HL-60/S4 treated with retinoic acid at 250 ng/mL for 4 days and 3 days (cell line): ENCODE measurements around the gene KCNAB2.
"Not testable (repeated sequence)": the region's sequence is repeated elsewhere in the genome, so short reads cannot be mapped to it uniquely, and the experiment has no call there.

Experiments
- in situ Hi-C: fragments of 300-500 bp; cut with MboI; formaldehyde crosslinking; loops from 2 replicates; pipeline ENCODE4 v1.7.0; 2022; ENCODE audit warnings: low sequenced_read_pairs

KCNAB2 gene

DNA sequence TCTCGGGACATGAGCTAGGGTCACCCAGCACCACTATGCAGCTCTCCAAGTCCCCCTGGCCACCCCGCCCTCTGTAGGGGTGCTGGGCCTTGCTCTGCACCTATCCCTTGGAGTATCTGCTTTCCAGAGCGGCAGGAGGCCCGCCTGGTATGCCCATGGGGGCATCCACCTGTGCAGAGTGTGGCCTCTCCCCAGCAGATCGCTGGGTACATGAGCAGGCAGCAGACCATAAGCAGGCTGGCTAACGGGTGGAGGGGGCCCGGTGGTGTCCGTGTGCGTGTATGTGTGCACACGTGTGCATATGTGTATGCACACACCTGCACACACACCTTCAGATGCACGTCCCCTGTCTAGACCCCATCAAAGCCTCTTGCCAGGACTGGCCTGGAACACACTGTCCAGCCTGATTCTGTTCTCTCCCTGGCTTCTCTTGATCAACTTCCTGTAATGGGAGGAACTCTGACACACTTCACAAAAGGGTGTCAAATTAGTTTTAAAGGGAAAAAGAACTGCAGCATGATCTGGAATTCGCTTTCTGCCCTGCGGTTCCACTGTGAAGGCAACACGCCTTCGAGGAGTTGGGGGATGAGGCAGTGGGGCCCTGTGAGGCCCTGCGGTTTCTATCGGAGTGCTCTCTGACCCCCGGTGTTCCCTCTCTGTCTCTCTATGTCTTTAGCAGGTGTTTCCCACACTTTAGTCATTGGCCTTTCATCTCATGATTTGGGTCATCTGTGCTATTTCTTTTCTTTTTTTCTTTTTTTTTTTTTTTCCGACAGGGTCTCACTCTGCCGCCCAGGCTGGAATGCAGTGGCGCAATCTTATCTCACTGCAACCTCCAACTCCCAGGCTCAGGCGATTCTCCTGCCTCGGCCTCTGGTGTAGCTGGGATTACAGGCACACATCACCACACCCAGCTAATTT is 36.3 kb upstream of the KCNAB2 start:
- in situ Hi-C loops: no loop called here

DNA sequence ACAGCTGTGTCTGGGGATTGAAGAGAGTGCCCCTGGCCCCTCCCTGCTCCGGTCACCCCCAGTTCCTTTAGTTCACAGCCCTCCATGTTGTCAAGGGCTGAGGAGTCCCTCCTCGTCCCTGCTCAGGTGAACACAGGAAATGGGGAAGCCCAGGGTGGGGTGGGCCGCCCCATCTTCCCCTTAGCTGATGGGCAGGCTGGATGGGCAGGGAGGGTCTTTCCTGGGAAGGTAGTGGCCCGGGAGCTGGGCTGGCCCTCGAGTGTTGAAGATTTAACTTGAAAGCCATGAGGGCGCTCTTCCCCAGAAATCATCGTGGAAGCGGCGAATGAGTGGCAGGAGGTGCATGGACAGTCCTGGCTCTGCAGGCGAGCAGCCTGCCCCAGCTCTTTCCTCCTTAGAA is 35.1 kb upstream of the KCNAB2 start:
- in situ Hi-C loops: no loop called here

DNA sequence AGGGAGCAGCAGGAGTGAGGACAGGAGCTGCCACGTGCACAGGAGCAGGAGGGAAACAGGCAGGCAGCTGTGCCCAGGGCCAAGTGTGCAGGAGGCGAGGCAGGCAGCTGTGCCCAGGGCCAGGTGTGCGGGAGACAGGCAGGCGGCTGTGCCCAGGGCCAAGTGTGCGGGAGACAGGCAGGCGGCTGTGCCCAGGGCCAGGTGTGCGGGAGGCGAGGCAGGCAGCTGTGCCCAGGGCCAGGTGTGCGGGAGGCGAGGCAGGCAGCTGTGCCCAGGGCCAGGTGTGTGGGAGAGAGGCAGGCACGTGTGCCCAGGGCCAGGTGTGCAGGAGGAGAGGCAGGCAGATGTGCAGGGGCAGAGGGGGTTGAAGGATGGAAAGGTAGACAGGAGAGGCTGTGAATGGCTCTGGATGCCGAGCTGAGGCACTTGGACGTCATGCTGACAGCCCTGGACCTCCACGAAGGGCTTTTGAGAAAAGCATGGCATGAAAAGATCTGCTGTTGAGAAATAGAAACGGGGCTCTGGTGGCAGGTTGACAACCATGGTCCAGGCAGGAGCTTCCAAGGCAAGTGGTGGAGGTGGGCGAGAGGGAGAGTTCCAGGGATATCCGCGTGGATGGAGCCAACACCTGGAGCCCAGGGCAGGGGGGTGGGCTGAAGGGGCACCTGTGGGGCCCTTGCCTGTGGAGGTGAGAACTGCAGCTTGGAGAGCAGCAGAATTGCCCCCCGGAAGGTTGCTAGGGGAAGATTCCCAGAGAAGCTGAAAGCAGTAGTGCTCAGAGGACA is 34.3 kb upstream of the KCNAB2 start:
- in situ Hi-C loops: no loop called here

DNA sequence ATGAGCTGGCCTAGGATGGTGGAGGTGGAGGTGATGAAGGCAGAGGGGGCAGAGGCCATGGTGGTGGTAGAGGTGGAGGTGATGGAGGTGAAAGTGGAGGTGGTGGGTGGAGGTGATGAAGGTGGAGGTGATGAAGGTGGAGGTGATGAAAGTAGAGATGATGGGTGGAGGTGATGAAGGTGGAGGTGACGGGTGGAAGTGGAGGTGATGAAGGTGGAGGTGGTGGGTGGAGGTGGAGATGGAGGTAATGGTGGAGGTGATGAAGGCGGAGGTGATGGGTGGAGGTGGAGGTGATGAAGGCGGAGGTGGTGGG is 33.8 kb upstream of the KCNAB2 start:
- in situ Hi-C loops: no loop called here

DNA sequence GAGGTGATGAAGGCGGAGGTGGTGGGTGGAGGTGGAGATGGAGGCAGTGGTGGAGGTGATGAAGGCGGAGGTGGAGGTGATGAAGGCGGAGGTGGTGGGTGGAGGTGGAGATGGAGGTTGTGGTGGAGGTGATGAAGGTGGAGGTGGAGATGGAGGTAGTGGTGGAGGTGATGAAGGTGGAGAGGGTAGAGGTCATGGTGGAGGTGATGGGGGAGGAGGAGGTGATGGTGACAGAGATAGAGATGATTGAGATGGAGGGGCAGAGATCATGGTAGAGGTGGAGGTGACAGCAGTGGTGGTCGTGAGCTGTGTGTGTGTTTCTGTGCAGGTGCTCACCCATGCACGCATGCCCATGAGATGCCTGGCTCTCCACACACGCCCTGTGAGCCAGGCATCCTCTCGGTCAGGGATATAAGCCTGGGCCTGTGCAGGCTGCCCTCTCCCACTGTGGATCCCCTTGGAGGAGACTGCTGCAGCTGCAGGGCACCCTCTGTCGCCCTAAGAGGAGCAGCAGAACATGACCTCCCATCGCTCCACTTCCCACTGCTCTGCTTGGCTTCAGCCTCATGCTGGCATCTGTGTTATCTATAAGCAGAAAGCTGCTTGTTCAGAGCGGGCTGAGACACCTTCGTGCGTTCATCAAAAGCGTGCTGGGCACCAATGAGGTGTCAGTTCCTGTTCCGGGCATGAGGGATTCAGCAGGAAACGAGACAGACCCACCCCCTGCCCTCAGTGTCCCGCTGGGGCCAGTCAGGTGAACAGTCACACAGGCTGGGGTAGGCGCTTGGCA is 33.0 kb upstream of the KCNAB2 start:
- in situ Hi-C loops: no loop called here

DNA sequence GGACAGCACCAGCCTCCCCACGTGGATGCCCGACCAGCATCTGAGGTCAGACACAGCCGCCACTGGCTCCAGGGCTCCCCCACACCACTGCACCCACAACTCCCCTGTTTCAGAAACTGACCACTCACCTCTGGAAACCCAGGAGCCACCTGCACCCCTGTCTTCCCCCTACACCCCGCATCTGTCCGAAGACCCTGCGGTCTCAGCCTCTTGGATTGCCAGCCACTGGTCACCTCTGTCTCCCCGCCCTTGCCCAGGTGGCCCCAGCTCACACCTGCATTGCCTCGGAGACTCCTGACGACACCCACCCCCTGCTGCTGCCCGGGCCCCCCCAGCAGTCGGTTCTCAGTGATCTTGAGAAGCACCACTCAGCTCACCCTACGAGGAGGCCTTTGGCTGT is 32.2 kb upstream of the KCNAB2 start:
- in situ Hi-C loops: no loop called here

DNA sequence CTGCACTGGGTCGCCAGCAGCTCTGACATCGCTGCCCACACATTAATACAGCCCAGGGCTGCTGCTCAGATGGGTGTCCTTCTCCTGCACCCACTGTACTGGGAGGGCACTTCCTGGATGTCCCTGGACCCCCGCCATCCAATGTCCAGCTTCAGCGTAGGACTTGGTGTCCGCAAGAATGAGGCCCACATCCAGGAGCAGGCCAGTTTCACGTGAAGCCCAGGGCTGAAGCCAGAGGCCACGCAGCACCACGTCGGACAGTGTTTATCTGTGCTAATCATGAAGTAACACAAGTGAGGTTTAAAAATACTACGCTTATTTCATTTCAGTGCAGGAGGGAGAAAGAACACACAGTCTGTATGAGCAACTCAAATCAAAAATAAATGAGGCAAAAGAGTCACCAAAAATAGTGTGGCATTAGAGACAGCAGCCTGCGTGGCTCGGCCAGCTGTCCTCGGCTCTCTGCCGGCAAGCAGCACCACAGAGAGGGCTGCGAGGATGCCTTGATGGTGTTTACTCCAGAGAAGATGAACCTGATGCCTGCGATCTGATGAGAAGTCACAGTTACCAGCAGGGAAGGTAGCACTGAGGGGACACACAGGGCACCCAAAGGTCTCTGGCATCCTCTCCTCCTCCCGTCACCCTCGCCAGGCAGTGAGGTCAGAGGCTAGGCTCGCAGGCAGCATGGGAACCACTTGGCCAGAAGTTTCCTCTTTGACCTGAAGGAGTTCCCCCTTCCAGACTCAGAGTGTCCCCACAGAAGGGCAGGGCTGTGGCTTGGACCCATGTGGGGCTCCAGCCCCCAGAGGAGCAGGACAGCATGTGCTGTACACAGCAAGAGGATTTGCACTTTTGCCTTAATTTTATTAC is 31.3 kb upstream of the KCNAB2 start:
- in situ Hi-C loops: no loop called here

DNA sequence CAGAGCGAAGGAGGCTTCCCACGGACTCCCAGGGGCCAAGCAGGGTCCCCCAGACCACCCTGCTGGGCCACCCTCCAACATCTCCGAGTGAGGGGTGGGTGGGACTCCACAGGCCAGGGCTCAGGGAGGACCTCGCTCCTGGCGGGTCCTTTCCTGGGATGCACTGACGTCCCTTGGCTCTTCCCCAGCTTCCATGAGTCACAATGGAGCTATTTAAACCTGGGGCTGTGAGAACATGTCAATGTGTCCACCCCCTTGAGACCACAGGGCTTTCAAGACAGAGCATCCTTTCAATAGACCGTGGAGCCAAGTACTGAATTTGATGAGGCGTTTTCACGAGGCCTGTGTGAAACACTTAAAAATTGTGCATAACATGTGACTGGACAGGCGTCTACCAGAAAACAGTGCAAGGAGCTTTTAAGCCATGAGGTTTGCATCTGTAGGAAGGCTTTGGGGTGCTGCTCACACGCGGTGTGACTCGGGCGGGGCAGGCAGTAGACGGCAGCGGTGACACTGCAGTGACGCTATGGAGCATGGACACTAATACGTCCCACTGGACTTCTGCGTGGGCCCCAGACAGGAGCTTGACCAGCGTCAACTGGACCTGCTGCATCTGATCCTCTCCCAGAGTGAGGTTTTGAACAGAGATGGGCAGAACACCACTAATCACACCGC is 29.4 kb upstream of the KCNAB2 start:
- in situ Hi-C loops: no loop called here

DNA sequence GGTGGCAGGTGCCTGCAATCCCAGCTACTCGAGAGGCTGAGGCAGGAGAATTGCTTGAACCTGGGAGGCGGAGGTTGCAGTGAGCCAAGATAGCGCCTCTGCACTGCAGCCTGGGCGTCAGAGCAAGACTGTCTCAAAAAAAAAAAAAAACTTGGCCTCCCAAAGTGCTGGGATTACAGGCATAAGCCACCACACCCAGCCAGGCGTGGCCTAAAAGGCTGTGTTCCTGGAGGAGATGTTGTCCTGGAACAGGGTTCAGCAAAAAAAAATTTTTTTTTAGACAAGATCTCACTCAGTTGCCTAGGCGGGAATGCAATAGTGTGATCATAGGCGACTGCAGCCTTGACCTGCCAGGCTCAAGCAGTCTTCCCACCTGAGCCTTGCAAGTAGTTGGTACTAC is 28.0 kb upstream of the KCNAB2 start:
- in situ Hi-C loops: not testable (repeated sequence)

DNA sequence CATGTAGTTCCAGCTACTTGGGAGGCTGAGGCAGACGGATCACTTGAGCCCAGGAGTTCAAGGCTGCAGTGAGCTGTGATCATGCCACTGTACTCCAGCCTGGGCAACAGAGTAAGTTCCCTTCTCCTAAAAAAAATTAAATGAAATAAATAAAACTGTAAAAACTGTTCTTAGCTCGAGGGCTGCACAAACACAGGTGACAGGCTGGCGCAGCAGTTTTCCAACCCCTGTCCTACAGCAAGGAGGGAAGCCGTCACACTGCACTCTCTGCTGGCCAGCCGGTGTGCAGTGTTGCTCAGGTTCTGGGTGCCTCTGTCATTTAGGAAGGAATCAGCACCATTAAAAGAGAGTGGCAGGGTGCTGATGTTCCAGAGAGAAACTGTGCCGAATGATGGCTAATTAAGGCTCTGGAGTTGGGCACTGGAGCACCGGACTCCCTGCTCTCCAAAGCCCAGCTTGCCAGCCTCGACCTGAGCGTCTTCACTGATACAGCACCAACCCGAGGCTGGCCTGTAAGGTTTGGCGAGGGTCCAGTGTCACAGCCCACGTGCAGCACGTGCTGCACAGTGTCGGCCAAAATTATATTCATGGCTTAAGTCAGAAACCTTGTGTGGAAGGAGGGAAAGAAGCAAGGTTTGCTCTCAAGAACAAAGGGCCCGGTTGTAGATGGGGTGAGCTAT is 26.4 kb upstream of the KCNAB2 start:
- in situ Hi-C loops: no loop called here

DNA sequence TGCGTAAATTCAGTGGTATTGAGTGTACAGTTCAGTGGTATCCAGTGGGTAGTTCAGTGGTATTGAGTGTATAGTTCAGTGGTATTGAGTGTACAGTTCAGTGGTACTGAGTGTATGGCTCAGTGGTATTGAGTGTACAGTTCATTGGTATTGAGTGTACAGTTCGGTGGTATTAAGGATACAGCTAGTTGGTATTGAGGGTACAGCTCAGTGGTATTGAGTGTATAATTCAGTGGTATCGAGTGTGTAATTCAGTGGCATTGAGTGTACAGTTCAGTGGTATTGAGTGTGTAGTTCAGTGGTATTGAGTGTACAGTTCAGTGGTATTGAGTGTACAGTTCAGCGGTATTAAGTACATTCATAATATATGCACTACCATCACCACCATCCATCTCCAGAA is 23.5 kb upstream of the KCNAB2 start:
- in situ Hi-C loops: no loop called here

DNA sequence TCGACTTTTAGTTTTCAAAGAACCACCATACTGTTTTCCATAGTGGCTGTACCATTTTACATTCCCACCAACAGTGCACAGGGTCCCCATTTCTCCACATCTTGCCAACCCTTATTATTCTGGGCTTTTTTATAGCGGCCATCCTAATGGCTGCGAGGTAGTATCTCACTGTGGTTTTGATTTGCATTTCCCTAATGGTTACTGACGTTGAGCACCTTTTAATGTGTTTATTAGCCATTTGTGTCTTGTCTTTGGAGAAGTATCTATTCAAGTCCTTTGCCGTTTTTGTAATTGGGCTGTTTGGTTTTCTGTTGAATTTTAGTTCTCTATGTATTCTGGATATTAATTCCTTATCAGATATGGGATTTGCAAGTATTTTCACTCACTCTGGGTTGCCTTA is 22.3 kb upstream of the KCNAB2 start:
- in situ Hi-C loops: no loop called here

DNA sequence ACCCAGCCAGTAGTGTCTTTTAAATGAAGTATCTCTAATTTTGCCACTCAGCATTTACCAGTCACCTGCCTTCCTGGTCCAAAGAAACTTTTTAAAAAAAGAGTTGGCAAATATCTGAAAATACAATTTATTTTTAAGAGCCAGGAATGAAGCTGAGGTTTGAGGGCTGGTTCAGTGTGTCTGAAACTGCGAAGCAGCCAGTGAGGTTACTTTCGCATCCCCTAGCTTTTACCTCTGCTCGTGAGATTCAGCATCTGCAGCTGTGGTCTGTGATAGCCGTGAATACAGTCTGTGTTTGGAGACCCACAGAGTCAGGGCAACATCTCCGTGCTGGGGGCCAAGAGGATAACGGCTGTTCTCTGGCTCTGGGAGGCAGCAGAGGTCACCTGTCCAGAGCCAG is 21.3 kb upstream of the KCNAB2 start:
- in situ Hi-C loops: no loop called here

DNA sequence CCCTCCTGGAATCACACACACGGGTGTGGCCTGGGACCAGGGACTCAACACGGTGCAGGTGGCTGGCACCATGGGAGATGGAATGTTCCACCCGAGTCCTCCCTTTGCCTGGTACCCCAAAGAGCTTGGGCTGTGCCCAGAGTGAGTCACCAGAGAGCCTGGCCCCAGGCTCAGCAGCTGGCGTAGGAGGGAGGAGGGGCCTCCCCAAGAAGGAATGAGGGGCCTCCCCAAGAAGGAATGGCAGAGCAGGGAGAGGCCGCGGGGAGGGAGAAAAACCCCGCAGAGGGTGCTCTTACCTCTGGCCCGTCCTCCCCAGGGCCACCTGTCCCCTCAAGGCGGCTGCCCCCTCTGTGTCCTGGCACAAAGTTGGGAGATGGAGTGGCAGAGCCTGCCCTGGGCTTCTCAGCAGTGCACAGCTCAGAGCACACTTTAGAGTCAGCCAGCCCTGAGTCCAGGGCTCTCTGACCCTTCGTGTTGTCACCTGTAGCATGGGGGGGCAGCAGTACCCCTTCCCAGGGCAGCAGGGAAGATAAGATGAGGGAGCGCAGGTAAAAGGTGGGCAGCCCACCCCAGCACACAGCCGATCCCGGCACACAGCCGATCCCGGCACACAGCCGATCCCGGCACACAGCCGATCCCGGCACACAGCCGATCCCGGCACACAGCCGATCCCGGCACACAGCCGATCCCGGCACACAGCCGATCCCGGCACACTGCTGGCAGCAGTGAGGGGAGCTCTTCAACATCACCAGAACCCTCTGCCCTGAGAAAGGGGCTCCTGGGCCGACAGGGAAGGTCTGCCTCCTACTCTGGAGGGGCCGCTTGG is 20.2 kb upstream of the KCNAB2 start:
- in situ Hi-C loops: no loop called here

DNA sequence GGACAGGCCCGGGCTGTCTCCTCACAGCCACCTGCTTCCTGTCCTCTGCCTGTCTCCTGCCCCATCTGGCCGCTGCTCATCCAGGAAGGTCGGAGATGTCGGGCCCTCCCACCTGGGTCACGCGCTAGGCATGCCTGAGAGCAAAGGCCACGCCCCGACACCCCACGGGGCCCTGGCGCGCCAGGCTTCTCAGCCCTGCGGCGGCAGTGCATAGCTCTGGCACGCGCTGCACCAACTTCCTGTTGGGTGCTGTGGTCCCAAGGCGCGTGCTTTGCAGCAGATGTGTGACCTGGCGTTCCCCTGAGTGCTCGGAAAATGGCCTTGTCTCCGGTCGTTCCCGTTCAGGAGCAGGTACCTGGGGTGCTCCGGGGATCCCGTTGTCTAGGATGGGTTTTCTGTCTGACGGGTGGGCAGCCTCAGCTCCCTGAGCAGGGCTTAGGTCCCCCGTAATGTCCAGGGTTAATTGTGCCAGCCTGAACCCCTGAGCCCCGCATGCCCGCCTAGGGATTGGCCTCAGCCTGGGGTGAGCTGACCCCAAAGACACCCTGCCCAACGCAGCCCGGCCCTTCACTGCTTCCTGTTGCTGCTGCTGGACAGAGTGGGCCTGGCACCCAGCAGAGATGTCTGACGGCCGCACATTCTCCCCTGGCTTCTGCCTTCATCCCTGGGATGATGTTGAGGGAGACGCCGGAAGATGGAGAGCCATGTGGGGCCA is 19.4 kb upstream of the KCNAB2 start:
- in situ Hi-C loops: no loop called here

DNA sequence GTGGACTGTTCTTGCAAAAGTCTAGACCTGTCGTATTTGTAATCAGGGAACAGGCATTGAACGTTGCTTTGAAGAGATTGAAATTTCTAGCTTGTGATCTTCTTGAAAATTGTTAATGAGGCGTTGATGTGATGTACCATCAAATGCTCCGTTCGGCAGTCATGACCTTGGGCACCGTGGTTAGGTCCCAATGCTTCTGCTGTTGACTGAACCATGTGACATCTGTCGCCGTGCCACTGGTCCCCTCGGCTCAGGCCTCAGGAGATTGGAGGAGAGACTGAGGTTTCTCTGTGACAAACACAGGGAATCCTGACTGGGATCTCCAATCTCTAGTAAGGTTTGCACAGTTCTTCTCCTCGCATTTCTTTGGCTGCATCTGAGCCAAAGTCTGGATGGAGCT is 18.1 kb upstream of the KCNAB2 start:
- in situ Hi-C loops: no loop called here

DNA sequence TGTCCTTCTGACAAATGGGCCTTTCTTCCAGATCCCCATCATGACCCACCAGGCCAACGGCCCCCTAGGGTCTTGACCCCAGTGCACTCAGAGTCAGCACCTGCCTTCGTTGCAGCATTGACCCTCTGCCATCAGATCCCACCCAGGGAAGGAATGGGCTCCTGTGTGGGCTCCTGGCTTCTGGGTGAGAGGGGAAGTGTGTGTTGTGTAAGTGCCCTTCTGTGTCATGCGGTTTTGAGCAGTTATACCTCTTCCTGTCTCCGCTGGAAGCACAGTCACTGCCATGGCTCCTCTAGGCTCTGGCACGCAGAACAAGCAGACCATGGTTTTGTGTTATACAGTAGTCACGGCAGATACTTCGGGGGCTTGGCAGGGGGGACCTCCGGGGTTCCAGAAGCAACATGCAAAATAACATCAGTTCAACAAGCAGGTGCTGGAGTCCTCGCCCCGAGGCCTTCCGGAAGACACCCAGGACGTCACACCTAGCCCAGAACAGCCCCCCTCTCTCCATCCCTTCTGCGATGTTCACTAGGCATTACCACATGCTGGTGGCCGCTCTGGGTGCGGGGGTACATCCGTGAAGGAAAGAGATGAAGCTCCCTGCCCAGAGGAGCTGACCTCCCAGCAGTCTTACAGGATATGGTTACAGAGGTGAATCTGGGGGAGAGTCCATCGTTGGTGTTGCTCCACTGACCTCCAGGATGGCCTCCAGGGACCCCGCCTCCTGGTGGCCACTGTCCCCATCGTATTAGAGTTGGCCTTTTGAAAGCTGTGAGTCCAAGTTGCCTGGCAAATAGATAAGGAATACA is 17.4 kb upstream of the KCNAB2 start:
- in situ Hi-C loops: no loop called here
